Astrocyte (in vitro differentiated cells and primary cell): ENCODE data around the gene KIAA1217. TPM values are rescaled to one million over a fixed set of nuclear protein-coding genes. Genes with fewer than 3 reads are reported as not detected.
A peak's percentile ranks its signal among the peaks of the same experiment; 100 is the strongest.

Experiments
- DNase-seq: peaks from one replicate; pipeline ENCODE4 v3.0.0-alpha.2; 2010; ENCODE audit warnings: low read depth
- FAIRE-seq: peaks from 2 replicates; lab custom pipeline; 2011; peaks lifted over from hg19 to GRCh38; lab: Jason Lieb, UNC
- H2AFZ ChIP-seq: 2 replicates; pipeline ENCODE4 v1.6.0; 2012; ENCODE audit warnings: low read depth, low read length, inconsistent platforms
- H3K27ac ChIP-seq: 2 replicates; pipeline ENCODE4 v1.5.1; 2011; ENCODE audit warnings: low read depth, low read length, inconsistent platforms
- H3K27me3 ChIP-seq: 2 replicates; pipeline ENCODE4 v1.6.0; 2011; ENCODE audit warnings: low read length, inconsistent platforms; ENCODE audit not compliant: insufficient read depth
- H3K36me3 ChIP-seq: 2 replicates; pipeline ENCODE4 v1.5.1; 2011; ENCODE audit warnings: low read length, inconsistent platforms; ENCODE audit not compliant: insufficient read depth
- H3K4me1 ChIP-seq: 2 replicates; pipeline ENCODE4 v1.5.1; 2011; ENCODE audit warnings: low read length, inconsistent platforms; ENCODE audit not compliant: insufficient read depth
- H3K4me2 ChIP-seq: 2 replicates; pipeline ENCODE4 v1.6.0; 2012; ENCODE audit warnings: low read length, inconsistent platforms
- H3K4me3 ChIP-seq: 2 replicates; pipeline ENCODE4 v1.5.1; 2011; ENCODE audit warnings: low read depth, mild to moderate bottlenecking, low read length, inconsistent platforms; ENCODE audit not compliant: insufficient read depth
- H3K79me2 ChIP-seq: 2 replicates; pipeline ENCODE4 v1.6.0; 2012; ENCODE audit warnings: mild to moderate bottlenecking, low read length, inconsistent platforms; ENCODE audit not compliant: insufficient read depth
- H3K9ac ChIP-seq: 2 replicates; pipeline ENCODE4 v1.6.0; 2012; ENCODE audit warnings: mild to moderate bottlenecking, low read length, inconsistent platforms
- H3K9me3 ChIP-seq: 2 replicates; pipeline ENCODE4 v1.5.1; 2012; ENCODE audit warnings: low read depth, mild to moderate bottlenecking, low read length, inconsistent platforms; ENCODE audit not compliant: insufficient read depth
- H4K20me1 ChIP-seq: 2 replicates; pipeline ENCODE4 v1.6.0; 2012; ENCODE audit warnings: low read length, inconsistent platforms; ENCODE audit not compliant: insufficient read depth
- H3K27ac Mint-ChIP-seq: one replicate; pipeline ENCODE4 v1.8.0; 2021; ENCODE audit warnings: mild to moderate bottlenecking, mixed read lengths; ENCODE audit not compliant: unreplicated experiment
- H3K27me3 Mint-ChIP-seq: one replicate; pipeline ENCODE4 v1.8.0; 2021; ENCODE audit warnings: low read depth, mixed read lengths; ENCODE audit not compliant: unreplicated experiment
- H3K36me3 Mint-ChIP-seq: one replicate; pipeline ENCODE4 v1.8.0; 2021; ENCODE audit warnings: low read depth, mixed read lengths; ENCODE audit not compliant: unreplicated experiment
- H3K4me1 Mint-ChIP-seq: one replicate; pipeline ENCODE4 v1.8.0; 2021; ENCODE audit warnings: low read depth, mixed read lengths; ENCODE audit not compliant: unreplicated experiment
- H3K4me3 Mint-ChIP-seq: one replicate; pipeline ENCODE4 v1.8.0; 2021; ENCODE audit warnings: mild to moderate bottlenecking, moderate library complexity, mixed read lengths; ENCODE audit not compliant: unreplicated experiment
- H3K9me3 Mint-ChIP-seq: one replicate; pipeline ENCODE4 v1.8.0; 2021; ENCODE audit warnings: mild to moderate bottlenecking, mixed read lengths; ENCODE audit not compliant: unreplicated experiment
- CTCF ChIP-seq: IDR thresholded peaks from 2 replicates; pipeline ENCODE4 v1.5.1; 2011; ENCODE audit warnings: low read depth, mild to moderate bottlenecking, inconsistent platforms, low read length, moderate library complexity; ENCODE audit not compliant: insufficient read depth
- EZH2 ChIP-seq: IDR thresholded peaks from 2 replicates; pipeline ENCODE4 v1.6.1; 2012; ENCODE audit warnings: mild to moderate bottlenecking, low read length, inconsistent platforms; ENCODE audit not compliant: insufficient read depth
- total RNA-seq: library from RNA; stranded (reverse); gene quantifications from 2 replicates; pipeline ENCODE4 v1.2.1, GENCODE V29; 2021

KIAA1217 gene
- total RNA-seq, 1 donor from 2014 or later = 31.8 TPM

GRCh38 chr10:24515481-24515880 is 306.5 kb downstream of the KIAA1217 start:
- H3K36me3 Mint-ChIP-seq = peaks cover 16% of the 10 kb centered on the region
- DNase-seq (no peak), FAIRE-seq (no peak)
- H3K4me2 ChIP-seq = no peak overlapping the region
- no peak overlapping the region for H3K27ac ChIP-seq
- no peak overlapping the region for H3K4me3 Mint-ChIP-seq
- H3K27me3 ChIP-seq = no peaks in the 10 kb centered on the region
- no peaks in the 10 kb centered on the region for H3K9me3 Mint-ChIP-seq
- no peaks in the 10 kb centered on the region for H3K4me1 ChIP-seq
- H3K27me3 Mint-ChIP-seq = no peaks in the 10 kb centered on the region
- H3K4me1 Mint-ChIP-seq = peaks cover 1% of the 10 kb centered on the region
- TF ChIP-seq EZH2 (no peak), CTCF (no peak)
- no peaks in the 10 kb centered on the region for H3K9me3 ChIP-seq
- H3K9ac ChIP-seq = no peak overlapping the region
- no peak overlapping the region for H3K27ac Mint-ChIP-seq
- H3K36me3 ChIP-seq = peaks cover 10% of the 10 kb centered on the region
- H3K79me2 ChIP-seq = no peaks in the 10 kb centered on the region
- no peak overlapping the region for H3K4me3 ChIP-seq
- H2AFZ ChIP-seq = no peak overlapping the region
- peaks cover 11% of the 10 kb centered on the region for H4K20me1 ChIP-seq

GRCh38 chr10:24518411-24518810 is 309.5 kb downstream of the KIAA1217 start:
- TF ChIP-seq EZH2 (no peak), CTCF (no peak)
- H3K9me3 Mint-ChIP-seq = no peaks in the 10 kb centered on the region
- peaks cover 6% of the 10 kb centered on the region for H3K36me3 Mint-ChIP-seq
- H3K27me3 Mint-ChIP-seq = no peaks in the 10 kb centered on the region
- Histone ChIP-seq H3K27me3 (no peaks in the 10 kb centered on the region), H2AFZ (no peak overlapping the region), H3K4me3 (no peak overlapping the region), H3K9me3 (no peaks in the 10 kb centered on the region), H3K9ac (no peak overlapping the region), H3K79me2 (no peaks in the 10 kb centered on the region), H3K27ac (no peak overlapping the region), H3K4me1 (no peaks in the 10 kb centered on the region), H3K4me2 (no peak overlapping the region), H4K20me1 (peaks cover 8% of the 10 kb centered on the region), H3K36me3 (peaks cover 10% of the 10 kb centered on the region)
- DNase-seq (no peak), FAIRE-seq (no peak)
- no peak overlapping the region for H3K27ac Mint-ChIP-seq
- H3K4me3 Mint-ChIP-seq = no peak overlapping the region
- H3K4me1 Mint-ChIP-seq = peaks cover 1% of the 10 kb centered on the region

- H3K27me3 ChIP-seq = no peaks in the 10 kb centered on the region
- no peak overlapping the region for H2AFZ ChIP-seq
- peak overlapping the region; percentile 29 for H3K9ac ChIP-seq
- peaks cover 8% of the 10 kb centered on the region for H4K20me1 ChIP-seq
- Mint-ChIP-seq H3K4me1 (peaks cover 1% of the 10 kb centered on the region), H3K4me3 (no peak overlapping the region), H3K9me3 (no peaks in the 10 kb centered on the region), H3K27ac (no peak overlapping the region), H3K36me3 (peaks cover 12% of the 10 kb centered on the region), H3K27me3 (no peaks in the 10 kb centered on the region)
- no peaks in the 10 kb centered on the region for H3K4me1 ChIP-seq
- FAIRE-seq (peak; percentile 82), DNase-seq (peak; percentile 36)
- no peak overlapping the region for H3K27ac ChIP-seq
- H3K4me2 ChIP-seq = no peak overlapping the region
- no peak overlapping the region for H3K4me3 ChIP-seq
- peaks cover 14% of the 10 kb centered on the region for H3K36me3 ChIP-seq
- TF ChIP-seq EZH2 (no peak), CTCF (peak; percentile 79)
- H3K79me2 ChIP-seq = no peaks in the 10 kb centered on the region
- no peaks in the 10 kb centered on the region for H3K9me3 ChIP-seq
Observed at GRCh38 chr10:24518981-24519597, 310.2 kb downstream of the KIAA1217 start.
